Hepatocyte (in vitro differentiated cells): ENCODE measurements around the gene VPS4A. TPM values are rescaled to one million over a fixed set of nuclear protein-coding genes. Genes with fewer than 3 reads are reported as not detected.

ENCODE experiments used
- DNase-seq: peaks from one replicate; pipeline ENCODE4 v3.0.0-alpha.2; 2016; ENCODE audit warnings: low spot score
- H2AFZ ChIP-seq: fragments of 200-600 bp; sonication (generic); 2 replicates; pipeline ENCODE4 v1.6.0; 2016; ENCODE audit warnings: antibody characterized with exemption, mild to moderate bottlenecking
- H3K27ac ChIP-seq: fragments of 200-600 bp; sonication (generic); 2 replicates; pipeline ENCODE4 v1.5.1; 2016; ENCODE audit warnings: mild to moderate bottlenecking
- H3K27me3 ChIP-seq: fragments of 200-600 bp; sonication (generic); 2 replicates; pipeline ENCODE4 v1.6.1; 2016
- H3K36me3 ChIP-seq: fragments of 200-600 bp; sonication (generic); replicated peaks from 2 replicates; pipeline ENCODE4 v1.5.1; 2016; ENCODE audit warnings: low read depth; ENCODE audit not compliant: insufficient read depth
- H3K4me1 ChIP-seq: fragments of 200-600 bp; sonication (generic); 2 replicates; pipeline ENCODE4 v1.5.1; 2016; ENCODE audit warnings: mild to moderate bottlenecking, moderate library complexity; ENCODE audit not compliant: insufficient read depth
- H3K4me2 ChIP-seq: fragments of 200-600 bp; sonication (generic); 2 replicates; pipeline ENCODE4 v1.6.0; 2016
- H3K4me3 ChIP-seq: fragments of 200-600 bp; sonication (generic); 2 replicates; pipeline ENCODE4 v1.5.1; 2016; ENCODE audit warnings: mild to moderate bottlenecking
- H3K79me2 ChIP-seq: fragments of 200-600 bp; sonication (generic); 2 replicates; pipeline ENCODE4 v1.6.0; 2017; ENCODE audit warnings: mild to moderate bottlenecking
- H3K9me2 ChIP-seq: fragments of 200-600 bp; sonication (generic); replicated peaks from 2 replicates; pipeline ENCODE4 v1.6.0; 2017; ENCODE audit warnings: mild to moderate bottlenecking; ENCODE audit not compliant: insufficient read depth
- H3K9me3 ChIP-seq: fragments of 200-600 bp; sonication (generic); 2 replicates; pipeline ENCODE4 v1.5.1; 2016; ENCODE audit warnings: low read depth, mild to moderate bottlenecking
- H4K20me1 ChIP-seq: fragments of 200-600 bp; sonication (generic); 2 replicates; pipeline ENCODE4 v1.6.0; 2016; ENCODE audit warnings: mild to moderate bottlenecking; ENCODE audit not compliant: insufficient read depth, poor library complexity, severe bottlenecking
- EZH2 ChIP-seq: fragments of 200-600 bp; sonication (generic); IDR thresholded peaks from 2 replicates; pipeline ENCODE4 v1.6.1; 2016; ENCODE audit warnings: antibody characterized with exemption, mild to moderate bottlenecking, borderline replicate concordance
- EZH2phosphoT487 ChIP-seq: fragments of 200-600 bp; sonication (generic); IDR thresholded peaks from one replicate; pipeline ENCODE4 v1.6.1; 2018; ENCODE audit warnings: antibody characterized with exemption, mild to moderate bottlenecking, low read depth, moderate library complexity; ENCODE audit not compliant: unreplicated experiment, severe bottlenecking
- WGBS: methylation state at CpG from one replicate; pipeline ENCODE4 v1.1.6; 2016; ENCODE audit warnings: low lambda C conversion rate; ENCODE audit errors: missing lambda C conversion rate; 5-methylcytosine and 5-hydroxymethylcytosine counted together
- polyA plus RNA-seq: library from polyadenylated mRNA; unstranded; fragments of >200 nt; fragmentation: Nextera tagmentation; extraction: Ambion mirVana; gene quantifications from 2 replicates; pipeline ENCODE4 v1.2.1, GENCODE V29; 2016
- total RNA-seq: library from RNA; depleted of rRNA; stranded (reverse); fragments of >200 nt; gene quantifications from 2 replicates; pipeline ENCODE4 v1.2.3, GENCODE V29; 2014
- TF ChIP-seq, protein P1 (sequence below): fragments of 200-600 bp; sonication (generic); IDR thresholded peaks from 2 replicates; pipeline ENCODE4 v1.5.1; 2016; ENCODE audit warnings: antibody characterized with exemption, mild to moderate bottlenecking; ENCODE audit not compliant: poor library complexity

Gene VPS4A
- total and polyA plus RNA-seq, 2 experiments from 2014 or later: 19.9 to 36.9 TPM

- no peaks in the 10 kb centered on the region for H3K9me3 ChIP-seq
- H3K79me2 ChIP-seq: peaks cover 4% of the 10 kb centered on the region
- TF ChIP-seq EZH2phosphoT487: no peak
- TF ChIP-seq EZH2: no peak
- TF ChIP-seq, protein P1, sequence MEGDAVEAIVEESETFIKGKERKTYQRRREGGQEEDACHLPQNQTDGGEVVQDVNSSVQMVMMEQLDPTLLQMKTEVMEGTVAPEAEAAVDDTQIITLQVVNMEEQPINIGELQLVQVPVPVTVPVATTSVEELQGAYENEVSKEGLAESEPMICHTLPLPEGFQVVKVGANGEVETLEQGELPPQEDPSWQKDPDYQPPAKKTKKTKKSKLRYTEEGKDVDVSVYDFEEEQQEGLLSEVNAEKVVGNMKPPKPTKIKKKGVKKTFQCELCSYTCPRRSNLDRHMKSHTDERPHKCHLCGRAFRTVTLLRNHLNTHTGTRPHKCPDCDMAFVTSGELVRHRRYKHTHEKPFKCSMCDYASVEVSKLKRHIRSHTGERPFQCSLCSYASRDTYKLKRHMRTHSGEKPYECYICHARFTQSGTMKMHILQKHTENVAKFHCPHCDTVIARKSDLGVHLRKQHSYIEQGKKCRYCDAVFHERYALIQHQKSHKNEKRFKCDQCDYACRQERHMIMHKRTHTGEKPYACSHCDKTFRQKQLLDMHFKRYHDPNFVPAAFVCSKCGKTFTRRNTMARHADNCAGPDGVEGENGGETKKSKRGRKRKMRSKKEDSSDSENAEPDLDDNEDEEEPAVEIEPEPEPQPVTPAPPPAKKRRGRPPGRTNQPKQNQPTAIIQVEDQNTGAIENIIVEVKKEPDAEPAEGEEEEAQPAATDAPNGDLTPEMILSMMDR: no peak
- H2AFZ ChIP-seq: no peak overlapping the region
- no peak overlapping the region for H3K4me3 ChIP-seq
- H3K4me2 ChIP-seq: no peak overlapping the region
- DNase-seq: peak; percentile 21
- no peaks in the 10 kb centered on the region for H4K20me1 ChIP-seq
- no peaks in the 10 kb centered on the region for H3K27me3 ChIP-seq
- H3K36me3 ChIP-seq: no peaks in the 10 kb centered on the region
- WGBS: 96% methylated on average over 5 of the region's 5 CpGs
- no peaks in the 10 kb centered on the region for H3K4me1 ChIP-seq
- no peaks in the 10 kb centered on the region for H3K9me2 ChIP-seq
- H3K27ac ChIP-seq: no peak overlapping the region
Observed at GRCh38 chr16:69363281-69363717, 52.1 kb downstream of the VPS4A start.

DNA sequence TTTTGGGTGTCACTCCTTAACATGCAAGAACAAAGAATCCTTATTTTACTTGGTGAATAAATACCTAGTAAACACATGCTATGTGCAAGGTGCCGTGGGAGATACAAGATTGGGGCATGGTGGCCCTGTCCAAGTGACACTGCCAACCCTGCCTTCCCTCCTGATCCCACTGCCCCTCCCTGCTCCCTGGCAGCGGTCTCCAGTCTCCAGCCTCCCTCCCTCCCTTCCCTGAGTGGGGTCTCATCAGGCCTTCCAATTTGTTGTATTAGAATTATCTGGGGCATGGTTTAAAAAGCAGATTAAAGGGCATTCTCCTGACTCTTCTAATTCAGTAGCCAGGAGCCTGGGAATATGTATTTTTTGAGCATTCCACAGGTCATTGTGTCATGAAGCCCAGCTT, 52.9 kb downstream of the VPS4A start:
- H3K79me2 ChIP-seq: peaks cover 4% of the 10 kb centered on the region
- H3K36me3 ChIP-seq: no peaks in the 10 kb centered on the region
- H3K9me2 ChIP-seq: no peaks in the 10 kb centered on the region
- no peak overlapping the region for H3K27ac ChIP-seq
- TF ChIP-seq EZH2phosphoT487 (no peak), EZH2 (no peak)
- TF ChIP-seq, protein P1: no peak
- no peaks in the 10 kb centered on the region for H3K27me3 ChIP-seq
- no peak overlapping the region for H2AFZ ChIP-seq
- H4K20me1 ChIP-seq: no peaks in the 10 kb centered on the region
- no peaks in the 10 kb centered on the region for H3K9me3 ChIP-seq
- no peak for DNase-seq
- 93% methylated on average over 2 of the region's 2 CpGs for WGBS
- H3K4me2 ChIP-seq: no peak overlapping the region
- H3K4me3 ChIP-seq: no peak overlapping the region
- no peaks in the 10 kb centered on the region for H3K4me1 ChIP-seq

DNA sequence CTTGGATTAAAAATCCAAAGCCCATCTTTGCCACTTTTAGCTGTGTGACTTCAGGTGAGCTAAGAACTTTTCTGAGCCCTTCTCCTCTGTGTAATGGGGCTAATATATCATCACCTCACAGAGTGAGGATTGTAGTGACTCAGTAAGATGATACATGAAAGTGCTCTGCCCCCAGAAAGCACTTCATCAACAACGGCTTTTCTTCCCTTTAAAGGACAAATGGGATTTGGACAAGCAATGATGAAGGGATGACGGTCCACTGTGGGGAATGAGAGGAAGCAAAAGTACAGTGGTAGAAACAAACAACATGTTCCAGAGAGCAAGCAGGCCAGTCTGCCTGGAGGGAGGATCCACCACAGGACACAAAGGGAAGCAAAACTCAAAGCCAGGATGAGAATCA, 54.8 kb downstream of the VPS4A start:
- Histone ChIP-seq H3K79me2 (peaks cover 6% of the 10 kb centered on the region), H3K27ac (no peak overlapping the region), H3K36me3 (no peaks in the 10 kb centered on the region), H2AFZ (no peak overlapping the region), H4K20me1 (no peaks in the 10 kb centered on the region), H3K4me1 (no peaks in the 10 kb centered on the region), H3K9me3 (no peaks in the 10 kb centered on the region), H3K27me3 (no peaks in the 10 kb centered on the region), H3K9me2 (no peaks in the 10 kb centered on the region), H3K4me3 (no peak overlapping the region), H3K4me2 (no peak overlapping the region)
- TF ChIP-seq, protein P1: no peak
- TF ChIP-seq EZH2: no peak
- TF ChIP-seq EZH2phosphoT487: no peak
- WGBS: 98% methylated on average over 2 of the region's 2 CpGs
- DNase-seq: no peak

DNA sequence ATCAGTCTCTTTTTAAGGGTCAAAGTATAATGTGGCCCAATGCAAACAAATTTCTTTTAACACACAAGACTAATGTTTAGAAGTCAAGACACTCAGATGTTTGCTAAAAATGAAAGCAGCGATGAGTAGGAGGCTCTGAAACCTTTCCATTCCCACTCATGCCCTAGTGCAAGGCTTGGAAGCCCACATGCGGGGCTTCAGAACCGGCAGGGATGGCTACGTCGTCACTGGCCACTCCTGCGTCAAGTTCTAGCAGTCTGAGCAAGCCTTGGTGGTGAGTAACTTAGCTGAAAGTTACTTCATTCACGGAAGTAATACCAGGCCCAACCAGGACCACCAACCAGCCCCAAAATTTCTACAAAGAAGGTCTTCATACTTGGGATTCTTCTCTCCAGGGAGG, 55.3 kb downstream of the VPS4A start:
- Histone ChIP-seq H3K4me2 (no peak overlapping the region), H3K9me2 (no peaks in the 10 kb centered on the region), H3K4me3 (no peak overlapping the region), H4K20me1 (no peaks in the 10 kb centered on the region), H3K27ac (no peak overlapping the region), H3K4me1 (no peaks in the 10 kb centered on the region), H3K79me2 (peaks cover 8% of the 10 kb centered on the region), H3K9me3 (no peaks in the 10 kb centered on the region), H3K27me3 (no peaks in the 10 kb centered on the region), H2AFZ (no peak overlapping the region), H3K36me3 (no peaks in the 10 kb centered on the region)
- TF ChIP-seq, protein P1: no peak
- no peak for TF ChIP-seq EZH2phosphoT487
- no peak for TF ChIP-seq EZH2
- WGBS: 98% methylated on average over 7 of the region's 7 CpGs
- DNase-seq: no peak
